GM12874 (cell line): ENCODE results near the gene SP6.

Experiments
- TF ChIP-seq, protein P1 (sequence below): IDR thresholded peaks from 2 replicates; pipeline ENCODE4 v1.5.1; 2011; ENCODE audit warnings: low read depth, mild to moderate bottlenecking, control low read depth, low read length, moderate library complexity; ENCODE audit not compliant: insufficient read depth

Gene SP6

DNA sequence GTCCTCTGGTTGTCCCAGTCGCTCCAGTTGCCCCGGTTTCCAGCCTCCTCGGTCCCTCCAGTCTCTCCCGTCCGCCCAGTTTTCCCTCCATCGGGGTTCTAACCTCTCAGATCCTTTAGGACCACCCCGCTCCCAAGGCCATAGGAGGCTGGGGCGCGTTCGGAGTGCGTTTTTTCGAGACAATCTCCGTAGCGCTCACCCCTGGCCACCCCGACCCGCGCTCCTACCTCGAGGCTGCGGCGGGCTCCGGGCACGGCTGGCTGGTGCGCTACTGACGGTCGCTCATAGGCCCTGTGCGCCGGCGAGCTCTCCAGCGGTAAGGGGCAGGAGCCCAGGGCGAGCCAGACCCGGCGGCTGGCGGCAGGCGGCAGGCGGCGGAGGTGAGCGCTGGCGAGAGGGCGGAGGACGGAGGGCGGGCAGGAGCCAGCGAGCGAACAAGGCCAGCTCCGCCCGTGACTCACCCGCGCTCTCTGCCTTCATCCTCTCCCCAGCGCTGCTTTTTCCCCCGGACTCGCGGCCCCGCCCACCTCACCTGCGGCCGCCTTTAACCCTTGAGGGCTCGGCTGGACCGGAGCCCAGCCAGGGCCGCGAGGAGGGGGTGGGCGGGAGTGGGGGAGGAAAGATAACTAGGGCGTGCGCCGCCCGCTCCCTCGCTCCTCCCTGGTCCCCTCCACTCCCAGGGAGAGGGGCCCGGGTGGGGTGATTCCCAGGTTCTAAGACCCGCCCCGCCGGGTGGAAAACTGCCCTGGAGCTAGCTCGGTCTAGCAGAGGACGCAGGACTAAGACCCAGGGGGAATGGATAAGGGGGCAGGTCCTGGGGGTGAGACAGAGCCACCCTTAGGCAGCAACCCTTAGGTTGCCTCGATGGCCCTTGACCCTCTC is at the start of gene SP6:
Gene SP6 (minus strand): TSS at position 472 of the 882 bp plus-strand sequence. CDS start 2,734 bp downstream, outside the sequence.
- TF ChIP-seq, protein P1, sequence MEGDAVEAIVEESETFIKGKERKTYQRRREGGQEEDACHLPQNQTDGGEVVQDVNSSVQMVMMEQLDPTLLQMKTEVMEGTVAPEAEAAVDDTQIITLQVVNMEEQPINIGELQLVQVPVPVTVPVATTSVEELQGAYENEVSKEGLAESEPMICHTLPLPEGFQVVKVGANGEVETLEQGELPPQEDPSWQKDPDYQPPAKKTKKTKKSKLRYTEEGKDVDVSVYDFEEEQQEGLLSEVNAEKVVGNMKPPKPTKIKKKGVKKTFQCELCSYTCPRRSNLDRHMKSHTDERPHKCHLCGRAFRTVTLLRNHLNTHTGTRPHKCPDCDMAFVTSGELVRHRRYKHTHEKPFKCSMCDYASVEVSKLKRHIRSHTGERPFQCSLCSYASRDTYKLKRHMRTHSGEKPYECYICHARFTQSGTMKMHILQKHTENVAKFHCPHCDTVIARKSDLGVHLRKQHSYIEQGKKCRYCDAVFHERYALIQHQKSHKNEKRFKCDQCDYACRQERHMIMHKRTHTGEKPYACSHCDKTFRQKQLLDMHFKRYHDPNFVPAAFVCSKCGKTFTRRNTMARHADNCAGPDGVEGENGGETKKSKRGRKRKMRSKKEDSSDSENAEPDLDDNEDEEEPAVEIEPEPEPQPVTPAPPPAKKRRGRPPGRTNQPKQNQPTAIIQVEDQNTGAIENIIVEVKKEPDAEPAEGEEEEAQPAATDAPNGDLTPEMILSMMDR = no peak

DNA sequence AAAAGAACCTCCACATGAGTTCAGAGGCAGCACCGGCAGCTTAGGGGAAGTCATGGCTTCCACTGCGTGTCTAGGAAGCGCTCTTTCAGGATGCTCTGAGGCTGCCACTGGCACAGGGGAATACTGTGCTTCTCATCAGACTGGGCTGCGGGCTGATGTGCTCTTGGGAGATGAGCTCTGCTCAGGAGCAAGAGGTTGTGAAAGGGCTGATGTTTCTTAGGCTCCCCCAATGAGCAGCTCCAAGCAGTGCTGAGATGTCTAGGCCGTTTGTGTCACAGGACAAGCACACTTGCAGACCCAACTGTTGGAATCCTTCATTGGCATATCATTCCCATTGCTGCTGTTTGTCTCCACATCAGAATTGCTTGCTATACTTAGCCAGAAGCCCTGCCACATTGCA is 48.7 kb upstream of the SP6 start:
- TF ChIP-seq, protein P1 = no peak

DNA sequence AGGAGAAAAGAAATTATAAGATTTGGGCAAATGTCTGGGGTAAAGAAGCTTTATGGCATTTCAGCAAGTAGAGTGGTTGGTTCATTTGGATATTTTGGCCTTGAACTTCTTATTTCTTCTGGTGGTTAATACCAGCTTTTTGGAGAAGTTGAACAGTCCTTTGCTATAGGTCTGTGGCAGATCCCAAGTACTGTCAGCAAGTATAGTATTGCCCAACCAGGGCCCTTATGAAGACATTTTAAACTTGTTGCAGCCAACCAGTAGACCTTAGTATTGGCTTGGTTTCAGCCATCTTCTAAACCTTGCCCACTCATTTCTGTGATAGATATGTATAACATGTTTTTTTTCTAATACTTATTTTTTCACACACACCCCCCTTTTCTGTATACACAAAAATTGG is 47.3 kb upstream of the SP6 start:
- TF ChIP-seq, protein P1 = no peak

DNA sequence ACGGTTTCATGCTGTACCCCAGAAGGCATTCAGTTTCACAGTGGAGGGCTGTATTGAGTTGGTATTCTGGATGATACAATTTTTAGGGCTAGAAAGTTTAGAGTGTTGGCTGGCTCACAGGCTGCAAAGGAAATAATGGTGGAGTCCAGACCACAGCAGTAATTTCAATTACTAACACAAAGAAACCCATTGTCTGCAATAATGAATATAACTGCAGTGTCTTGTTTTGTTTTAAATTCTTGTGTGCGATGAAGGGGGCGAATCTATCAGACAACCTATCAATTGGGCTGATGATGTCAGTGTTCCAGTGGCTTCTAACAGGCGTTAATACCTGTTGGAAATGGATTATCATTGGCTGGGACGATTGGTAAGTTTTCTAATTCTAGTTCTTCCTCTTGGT is 46.6 kb upstream of the SP6 start:
- TF ChIP-seq, protein P1 = no peak

DNA sequence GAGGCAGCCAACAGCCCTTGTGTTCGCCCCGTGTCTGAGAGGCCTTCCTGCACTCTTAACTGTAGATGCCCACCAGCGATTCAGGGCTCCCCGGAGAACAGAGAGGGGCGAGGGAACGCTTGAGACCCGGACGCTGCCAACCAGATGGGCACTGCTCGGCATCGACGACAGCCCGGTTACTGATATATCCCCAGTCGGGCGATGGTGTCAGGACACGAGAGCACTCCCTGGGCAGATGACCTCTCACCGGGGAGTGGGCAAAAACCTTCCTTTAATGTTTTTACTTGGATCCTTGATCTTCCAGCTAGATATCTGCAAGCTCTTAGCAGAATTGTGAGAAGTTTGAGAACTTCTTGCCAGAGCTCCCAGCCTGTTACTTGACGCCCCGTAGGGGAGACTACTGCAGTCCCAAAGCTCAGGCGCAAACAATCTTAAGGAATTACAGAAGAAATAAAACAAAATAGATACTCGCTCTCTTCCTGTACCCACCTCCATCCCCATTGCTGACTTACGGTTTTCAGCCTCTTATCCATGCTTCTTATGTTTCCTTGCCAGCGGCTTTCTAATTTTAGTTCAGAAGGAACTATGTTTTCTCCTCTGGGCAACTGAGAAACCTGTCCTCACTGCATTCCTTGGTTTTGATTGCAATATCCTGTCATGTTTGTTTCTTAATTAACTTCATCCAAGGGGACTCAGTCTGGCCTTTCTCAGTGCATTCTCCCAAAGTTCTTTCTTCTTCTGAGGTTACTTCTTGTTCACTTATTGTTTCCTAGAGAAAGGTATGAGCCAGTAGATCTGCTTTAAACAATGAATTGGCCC is 45.9 kb upstream of the SP6 start:
- TF ChIP-seq, protein P1 = no peak

DNA sequence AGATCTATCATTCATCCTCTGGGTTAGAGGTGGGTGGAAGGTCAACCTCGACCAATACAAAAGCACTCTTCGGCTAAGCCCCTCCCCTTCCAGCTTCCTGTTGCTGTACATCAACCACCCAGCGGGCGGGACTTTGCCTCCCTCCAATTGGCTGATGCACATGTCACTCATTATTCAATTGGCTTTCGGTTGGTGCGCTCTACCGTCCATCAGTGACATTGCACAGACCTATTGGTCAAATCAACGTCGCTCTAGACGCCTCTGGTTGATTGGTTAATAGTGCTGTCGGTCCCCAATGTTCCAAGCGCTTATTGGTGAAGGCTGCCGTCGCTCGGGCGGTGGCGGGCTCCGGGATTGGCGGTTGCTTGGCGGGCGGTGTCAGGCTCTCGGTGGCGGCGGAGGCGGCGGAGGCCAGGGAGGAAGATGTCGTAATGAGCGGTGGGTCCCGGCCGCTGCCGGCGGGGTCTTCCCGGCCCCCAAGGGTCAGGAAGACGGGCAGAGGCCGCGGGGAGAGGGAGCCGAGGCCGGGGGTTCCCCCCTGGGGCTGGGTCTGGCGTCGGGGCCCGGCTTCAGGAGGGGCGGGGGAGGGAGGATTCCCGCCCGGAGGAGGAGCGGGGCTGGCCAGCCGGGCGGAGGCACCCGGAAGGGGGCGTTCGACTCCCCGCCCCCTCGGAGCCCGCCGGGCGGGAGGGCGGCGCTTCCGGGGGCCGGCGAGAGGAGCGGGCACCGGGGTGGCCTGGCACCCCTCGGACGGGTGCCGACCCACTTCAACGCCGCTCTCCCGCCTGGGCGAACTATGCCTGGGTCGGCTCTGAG is 45.1 kb upstream of the SP6 start, which contains the start of gene SP2:
Gene SP2 (plus strand): TSS at position 381 of the 816 bp plus-strand sequence. CDS start 51 bp downstream, at position 432.
- TF ChIP-seq, protein P1 = no peak
